HCT116 (cell line): Measurements from ENCODE around the gene TMEM154. TPM values are rescaled to one million over a fixed set of nuclear protein-coding genes. Genes with fewer than 3 reads are reported as not detected.

Experiments
- ATAC-seq: fragments of 200-7000 bp; cut with Tn5 transposase; 2 replicates; pipeline ENCODE4 v1.9.1; 2020; ENCODE audit warnings: mild to moderate bottlenecking, moderate library complexity
- BruUV-seq: library from RNA; stranded (reverse); fragments of 400-500 nt; replicated peaks from 2 replicates; lab custom pipeline; 2021; lab: Mats Ljungman, UMichigan
- CTCF ChIA-PET: fragments of 300-600 bp; sonication (Branson Sonifier 250); formaldehyde crosslinking; loops from one replicate; lab custom pipeline; 2021; ENCODE audit warnings: antibody characterized with exemption; lab: Charles Lee
- POLR2A ChIA-PET: fragments of 300-600, 350-600 bp; sonication (Branson Sonifier 250); formaldehyde crosslinking; loops from one replicate; lab custom pipeline; 2021; ENCODE audit warnings: antibody characterized with exemption; lab: Charles Lee
- RAD21 ChIA-PET, 2 experiments: fragments of 300-600 bp; sonication (Branson Sonifier 250); formaldehyde crosslinking; loops; one replicate each; lab custom pipeline; 2023; ENCODE audit warnings: low total read pairs in 2 of 2; ENCODE audit not compliant: uncharacterized antibody in 2 of 2, unreplicated experiment in 2 of 2, low non-redundant PET in 1 of 2; lab: Charles Lee
- DNase-seq: peaks from one replicate; pipeline ENCODE4 v3.0.0-alpha.2; 2010; ENCODE audit warnings: low read depth, low spot score
- H2AFZ ChIP-seq: fragments of 200-600 bp; shearing (Covaris generic), sonication (generic); 2 replicates; pipeline ENCODE4 v1.6.1; 2017; ENCODE audit warnings: low read depth, mixed run types, mixed read lengths, antibody characterized with exemption, low read length; ENCODE audit not compliant: poor library complexity, severe bottlenecking
- H3K27ac ChIP-seq: 2 replicates; pipeline ENCODE4 v1.5.1; 2012; ENCODE audit warnings: low read depth, low read length
- H3K27me3 ChIP-seq: fragments of 200-600 bp; sonication (generic); 2 replicates; pipeline ENCODE4 v1.6.1; 2016; ENCODE audit warnings: mixed run types, low read length, mixed read lengths; ENCODE audit not compliant: insufficient read depth
- H3K36me3 ChIP-seq, 2 experiments: fragments of 200-500 bp in 1 of 2; fragments of 200-600 bp in 1 of 2; sonication (Bioruptor generic) in 1 of 2; sonication (generic) in 1 of 2; 2 replicates each; pipeline versions ENCODE4 v1.5.1 to v1.6.1; 2014 to 2016; ENCODE audit warnings: low read length in 2 of 2, inconsistent platforms in 1 of 2, mixed read lengths in 1 of 2, mixed run types in 1 of 2; ENCODE audit not compliant: insufficient read depth in 2 of 2, control insufficient read depth in 1 of 2
- H3K4me1 ChIP-seq, 2 experiments: fragments of 200-600 bp in 1 of 2; sonication (generic) in 1 of 2; 2 replicates each; pipeline versions ENCODE4 v1.5.1 to v1.6.1; 2012 to 2017; ENCODE audit warnings: low read length in 2 of 2, inconsistent platforms in 1 of 2, mild to moderate bottlenecking in 1 of 2, mixed read lengths in 1 of 2, mixed run types in 1 of 2, moderate library complexity in 1 of 2; ENCODE audit not compliant: insufficient read depth in 2 of 2, control insufficient read depth in 1 of 2
- H3K4me2 ChIP-seq: fragments of 200-600 bp; sonication (generic); 2 replicates; pipeline ENCODE4 v1.6.1; 2017; ENCODE audit warnings: mixed run types, low read length, mixed read lengths
- H3K4me3 ChIP-seq, 2 experiments: fragments of 200-600 bp in 1 of 2; sonication (generic) in 1 of 2; replicated peaks in 1 of 2; 2 replicates each; pipeline ENCODE4 v1.5.1; 2011 to 2016; ENCODE audit warnings: low read length in 2 of 2, control low read depth in 1 of 2, low read depth in 1 of 2, mild to moderate bottlenecking in 1 of 2, mixed read lengths in 1 of 2, mixed run types in 1 of 2
- H3K79me2 ChIP-seq: fragments of 200-600 bp; sonication (generic); 2 replicates; pipeline ENCODE4 v1.6.1; 2017; ENCODE audit warnings: mild to moderate bottlenecking, mixed run types, low read length, moderate library complexity, mixed read lengths; ENCODE audit not compliant: insufficient read depth
- H3K9ac ChIP-seq: fragments of 200-600 bp; sonication (generic); 2 replicates; pipeline ENCODE4 v1.6.1; 2016; ENCODE audit warnings: low read length, mixed read lengths
- H3K9me2 ChIP-seq: fragments of 200-600 bp; sonication (generic), shearing (Covaris generic); 2 replicates; pipeline ENCODE4 v1.6.1; 2017; ENCODE audit warnings: mixed run types, mild to moderate bottlenecking, moderate library complexity; ENCODE audit not compliant: insufficient read depth
- H3K9me3 ChIP-seq, 2 experiments: fragments of 200-500 bp in 1 of 2; fragments of 200-600 bp in 1 of 2; sonication (Bioruptor generic) in 1 of 2; sonication (generic) in 1 of 2; 2 replicates each; pipeline ENCODE4 v1.6.1; 2014 to 2017; ENCODE audit warnings: low read length in 2 of 2, mixed read lengths in 2 of 2, inconsistent platforms in 1 of 2, low read depth in 1 of 2, mild to moderate bottlenecking in 1 of 2, mixed run types in 1 of 2, moderate library complexity in 1 of 2; ENCODE audit not compliant: control insufficient read depth in 1 of 2, insufficient read depth in 1 of 2
- H4K20me1 ChIP-seq: fragments of 200-600 bp; sonication (generic), shearing (Covaris generic); 2 replicates; pipeline ENCODE4 v1.6.1; 2017; ENCODE audit warnings: mixed run types, mild to moderate bottlenecking, moderate library complexity; ENCODE audit not compliant: insufficient read depth
- CBX3 ChIP-seq: IDR thresholded peaks from 2 replicates; pipeline ENCODE4 v1.6.1; 2012; ENCODE audit warnings: low read depth
- CEBPB ChIP-seq: IDR thresholded peaks from 2 replicates; pipeline ENCODE4 v1.6.1; 2012; ENCODE audit warnings: low read depth
- CTCF ChIP-seq, 3 experiments: fragments of 200-600 bp in 1 of 3; sonication (generic) in 1 of 3; IDR thresholded peaks in 2 of 3; conservative IDR thresholded peaks in 1 of 3; 2 replicates each; pipeline ENCODE4 v1.5.1; 2012 to 2017; ENCODE audit warnings: low read depth in 2 of 3, low read length in 2 of 3, antibody characterized with exemption in 1 of 3, borderline replicate concordance in 1 of 3, control low read depth in 1 of 3, mild to moderate bottlenecking in 1 of 3, mixed read lengths in 1 of 3, mixed run types in 1 of 3, moderate library complexity in 1 of 3; ENCODE audit not compliant: insufficient read depth in 1 of 3
- EGR1 ChIP-seq: IDR thresholded peaks from 2 replicates; pipeline ENCODE4 v1.6.1; 2012; ENCODE audit warnings: low read depth
- ELF1 ChIP-seq: IDR thresholded peaks from 2 replicates; pipeline ENCODE4 v1.6.1; 2012; ENCODE audit warnings: low read depth, borderline replicate concordance
- EZH2 ChIP-seq: fragments of 200-600 bp; sonication (generic); IDR thresholded peaks from 2 replicates; pipeline ENCODE4 v1.6.1; 2017; ENCODE audit warnings: antibody characterized with exemption, mixed run types
- EZH2phosphoT487 ChIP-seq: fragments of 200-600 bp; IDR thresholded peaks from 2 replicates; pipeline ENCODE4 v1.6.1; 2018; ENCODE audit warnings: antibody characterized with exemption, borderline replicate concordance
- FOSL1 ChIP-seq: IDR thresholded peaks from 2 replicates; pipeline ENCODE4 v1.6.1; 2012; ENCODE audit warnings: low read depth
- JUND ChIP-seq: IDR thresholded peaks from 2 replicates; pipeline ENCODE4 v1.6.1; 2012
- MAX ChIP-seq: IDR thresholded peaks from 2 replicates; pipeline ENCODE4 v1.6.1; 2012
- POLR2A ChIP-seq: IDR thresholded peaks from 2 replicates; pipeline ENCODE4 v1.7.0; 2011; ENCODE audit warnings: borderline replicate concordance; ENCODE audit not compliant: insufficient read depth, insufficient read length; ENCODE audit errors: extremely low read depth
- POLR2AphosphoS5 ChIP-seq: IDR thresholded peaks from 2 replicates; pipeline ENCODE4 v1.6.1; 2011; ENCODE audit warnings: mild to moderate bottlenecking, low read depth, low read length, moderate library complexity
- RAD21 ChIP-seq: IDR thresholded peaks from 2 replicates; pipeline ENCODE4 v1.6.1; 2012; ENCODE audit warnings: low read depth, mild to moderate bottlenecking
- SP1 ChIP-seq: IDR thresholded peaks from 2 replicates; pipeline ENCODE4 v1.6.1; 2012; ENCODE audit warnings: low read depth
- TCF7L2 ChIP-seq: IDR thresholded peaks from 2 replicates; pipeline ENCODE4 v1.7.0; 2011; ENCODE audit warnings: borderline replicate concordance, inconsistent platforms; ENCODE audit not compliant: insufficient read depth, insufficient read length; ENCODE audit errors: extremely low read depth
- YY1 ChIP-seq: IDR thresholded peaks from 2 replicates; pipeline ENCODE4 v1.6.1; 2011; ENCODE audit warnings: low read length, low read depth, moderate library complexity, mild to moderate bottlenecking; ENCODE audit not compliant: insufficient replicate concordance; ENCODE audit errors: extremely low read depth
- ZFX ChIP-seq: fragments of 450-650 bp; IDR thresholded peaks from 2 replicates; pipeline ENCODE4 v1.6.1; 2017
- ZNF274 ChIP-seq: fragments of 200-500 bp; sonication (Bioruptor generic); IDR thresholded peaks from 2 replicates; pipeline ENCODE4 v1.6.1; 2014; ENCODE audit warnings: mild to moderate bottlenecking, low read depth, low read length, inconsistent platforms
- intact Hi-C: fragments of 100-400 bp; cut with micrococcal nuclease; formaldehyde crosslinking; loops from 2 replicates; pipeline ENCODE4 v1.10.0; 2022
- total RNA-seq: library from RNA; stranded (reverse); gene quantifications from one replicate; pipeline ENCODE4 v1.2.1, GENCODE V29; 2021; ENCODE audit not compliant: unreplicated experiment

Gene TMEM154
- total RNA-seq, 1 experiment from 2014 or later, result 2.4 TPM

GRCh38 chr4:152575533-152575932, 104.3 kb downstream of the TMEM154 start:
- RAD21 ChIA-PET, result no interaction called here
- H3K4me1 ChIP-seq, result no peaks in the 10 kb centered on the region
- H2AFZ ChIP-seq, result no peak overlapping the region
- no peak overlapping the region for H3K27ac ChIP-seq
- H3K4me2 ChIP-seq, result no peak overlapping the region
- ATAC-seq (no peak), DNase-seq (no peak)
- CTCF ChIA-PET, result no interaction called here
- H3K27me3 ChIP-seq, result no peaks in the 10 kb centered on the region
- no peaks in the 10 kb centered on the region for H4K20me1 ChIP-seq
- intact Hi-C loops, result no loop called here
- no peaks in the 10 kb centered on the region for H3K36me3 ChIP-seq
- POLR2A ChIA-PET, result no interaction called here
- H3K79me2 ChIP-seq, result no peaks in the 10 kb centered on the region
- H3K9me2 ChIP-seq, result no peaks in the 10 kb centered on the region
- no peak overlapping the region for H3K9ac ChIP-seq
- no peaks in the 10 kb centered on the region for H3K9me3 ChIP-seq
- H3K4me3 ChIP-seq, result no peak overlapping the region
- TF ChIP-seq TCF7L2, result no peak
- no peak for TF ChIP-seq EGR1
- no peak for TF ChIP-seq ELF1
- TF ChIP-seq POLR2AphosphoS5, result no peak
- TF ChIP-seq ZNF274, result no peak
- TF ChIP-seq EZH2, result no peak
- no peak for TF ChIP-seq ZFX
- no peak for TF ChIP-seq MAX
- no peak for TF ChIP-seq FOSL1
- no peak for TF ChIP-seq CEBPB
- no TSS peak for BruUV-seq

GRCh38 chr4:152573861-152574260, 105.9 kb downstream of the TMEM154 start:
- intact Hi-C loops, result no loop called here
- TF ChIP-seq JUND (no peak), TCF7L2 (no peak), FOSL1 (no peak), CTCF (IDR thresholded peaks at IDR 0.05 in 2 of 3, conservative IDR thresholded peaks at IDR 0.05 in 1 of 3; ENCODE audit: borderline replicate concordance in 1 of 3, insufficient read depth in 1 of 3, low read depth in 2 of 3, low read length in 2 of 3) (no peak), EZH2 (no peak), POLR2A (no peak), CBX3 (no peak), RAD21 (no peak), EGR1 (no peak), SP1 (no peak), YY1 (no peak), EZH2phosphoT487 (no peak)

More at GRCh38 chr4:152573861-152574260, 105.9 kb downstream of the TMEM154 start:
- Histone ChIP-seq H2AFZ (no peak overlapping the region), H4K20me1 (no peaks in the 10 kb centered on the region), H3K4me2 (no peak overlapping the region), H3K27me3 (no peaks in the 10 kb centered on the region), H3K9me3 (no peaks in the 10 kb centered on the region), H3K36me3 (no peaks in the 10 kb centered on the region), H3K27ac (no peak overlapping the region), H3K4me3 (no peak overlapping the region), H3K4me1 (no peaks in the 10 kb centered on the region), H3K79me2 (no peaks in the 10 kb centered on the region), H3K9ac (no peak overlapping the region), H3K9me2 (no peaks in the 10 kb centered on the region)
- BruUV-seq, result no TSS peak
- ATAC-seq, result no peak
- ChIA-PET RAD21 (no interaction called here), CTCF (no interaction called here), POLR2A (no interaction called here)
- DNase-seq, result no peak
